WERI-Rb-1 (cell line): ENCODE measurements around the gene ZNF488.

Experiments
- DNase-seq: peaks from one replicate; pipeline ENCODE4 v3.0.0-alpha.2; 2020
- H3K27ac ChIP-seq: fragments of 250-450 bp; sonication (Bioruptor Pico); 2 replicates; pipeline ENCODE4 v1.5.1; 2020; ENCODE audit warnings: mild to moderate bottlenecking, moderate library complexity
- H3K27me3 ChIP-seq: fragments of 250-450 bp; sonication (Bioruptor Pico); 2 replicates; pipeline ENCODE4 v1.5.1; 2021; ENCODE audit warnings: mild to moderate bottlenecking, low read depth, moderate library complexity; ENCODE audit not compliant: insufficient read depth, severe bottlenecking
- H3K36me3 ChIP-seq: fragments of 250-450 bp; sonication (Bioruptor Pico); 2 replicates; pipeline ENCODE4 v1.5.1; 2020; ENCODE audit warnings: mild to moderate bottlenecking, moderate library complexity
- H3K4me3 ChIP-seq: 2 replicates; pipeline ENCODE4 v1.5.1; 2011; ENCODE audit warnings: low read depth, mild to moderate bottlenecking, control low read depth, low read length
- H3K9me3 ChIP-seq: fragments of 250-450 bp; sonication (Bioruptor Pico); 2 replicates; pipeline ENCODE4 v1.5.1; 2021; ENCODE audit warnings: mild to moderate bottlenecking, moderate library complexity; ENCODE audit not compliant: severe bottlenecking
- CTCF ChIP-seq: IDR thresholded peaks from 2 replicates; pipeline ENCODE4 v1.5.1; 2011; ENCODE audit warnings: low read depth, mild to moderate bottlenecking, control low read depth, inconsistent platforms, low read length

Gene ZNF488, protein sequence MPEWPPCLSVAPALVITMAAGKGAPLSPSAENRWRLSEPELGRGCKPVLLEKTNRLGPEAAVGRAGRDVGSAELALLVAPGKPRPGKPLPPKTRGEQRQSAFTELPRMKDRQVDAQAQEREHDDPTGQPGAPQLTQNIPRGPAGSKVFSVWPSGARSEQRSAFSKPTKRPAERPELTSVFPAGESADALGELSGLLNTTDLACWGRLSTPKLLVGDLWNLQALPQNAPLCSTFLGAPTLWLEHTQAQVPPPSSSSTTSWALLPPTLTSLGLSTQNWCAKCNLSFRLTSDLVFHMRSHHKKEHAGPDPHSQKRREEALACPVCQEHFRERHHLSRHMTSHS

GRCh38 chr10:47384148-47384921 is at the start of gene ZNF488:
Gene ZNF488, minus strand, starts transcription at chr10:47384293. Its CDS starts 15,464 bp downstream, at chr10:47368829.
- Histone ChIP-seq H3K4me3 (peak within 1 kb of the TSS; percentile 73), H3K27ac (peak within 1 kb of the TSS; percentile 75), H3K27me3 (no peaks in the 10 kb centered on the region), H3K9me3 (no peaks in the 10 kb centered on the region), H3K36me3 (no peaks in the 10 kb centered on the region)
- DNase-seq = peak; percentile 91
- no peak for TF ChIP-seq CTCF

GRCh38 chr10:47425813-47426419 is 41.8 kb upstream of the ZNF488 start:
- Histone ChIP-seq H3K9me3 (no peaks in the 10 kb centered on the region), H3K27ac (no peak overlapping the region), H3K4me3 (no peak overlapping the region), H3K27me3 (no peaks in the 10 kb centered on the region), H3K36me3 (no peaks in the 10 kb centered on the region)
- no peak for TF ChIP-seq CTCF
- DNase-seq = no peak

GRCh38 chr10:47424231-47424630 is 40.1 kb upstream of the ZNF488 start:
- DNase-seq = no peak
- no peaks in the 10 kb centered on the region for H3K27me3 ChIP-seq
- TF ChIP-seq CTCF = no peak
- H3K27ac ChIP-seq = no peak overlapping the region
- no peaks in the 10 kb centered on the region for H3K9me3 ChIP-seq
- H3K36me3 ChIP-seq = no peaks in the 10 kb centered on the region
- no peak overlapping the region for H3K4me3 ChIP-seq

- TF ChIP-seq CTCF = no peak
- no peaks in the 10 kb centered on the region for H3K27me3 ChIP-seq
- DNase-seq = no peak
Observed at GRCh38 chr10:47423476-47423875, 39.4 kb upstream of the ZNF488 start.

DNA sequence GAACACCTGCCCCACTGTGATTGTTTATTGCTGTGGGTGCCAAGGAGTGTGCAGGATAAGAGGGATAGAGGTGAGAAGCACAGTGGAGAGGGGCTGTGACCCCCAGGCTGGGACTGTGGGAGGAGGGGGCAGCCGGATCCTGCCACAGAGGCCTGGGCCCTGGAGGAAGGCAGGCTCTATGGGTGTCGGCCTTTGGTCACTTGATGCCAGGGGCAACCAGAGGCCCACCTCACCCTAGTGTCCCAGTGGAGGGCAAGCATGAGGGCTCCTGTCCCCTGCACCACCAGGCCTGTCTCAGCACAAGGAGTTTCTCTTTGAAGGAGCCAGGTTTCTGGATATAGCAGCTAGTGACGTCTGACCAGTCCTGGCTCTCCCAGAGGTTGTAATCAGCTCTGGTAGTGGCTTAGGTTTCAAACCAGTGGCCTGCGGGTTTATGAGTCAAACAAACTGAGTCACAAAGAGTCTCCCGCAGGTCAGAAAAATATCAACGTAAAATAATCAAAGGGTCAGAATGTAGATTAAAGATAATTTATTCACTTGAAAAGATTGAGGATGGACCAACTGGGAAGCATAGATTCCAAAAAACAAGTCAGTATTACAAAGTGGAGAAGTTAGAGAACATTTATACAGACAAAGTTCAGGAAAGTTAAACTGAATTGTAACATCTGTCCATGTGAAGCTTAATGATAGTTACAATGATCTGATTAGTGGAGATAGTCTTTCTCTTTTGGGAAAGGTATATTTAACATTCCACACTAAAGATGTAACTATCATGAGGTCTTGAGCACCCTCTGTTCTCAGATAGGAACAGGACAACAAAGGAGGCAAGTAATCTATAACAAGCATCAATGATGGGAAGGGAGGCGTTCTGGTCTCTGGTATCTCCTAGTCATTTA is 37.2 kb upstream of the ZNF488 start:
- no peak for DNase-seq
- Histone ChIP-seq H3K27me3 (no peaks in the 10 kb centered on the region), H3K36me3 (no peaks in the 10 kb centered on the region), H3K9me3 (no peaks in the 10 kb centered on the region), H3K4me3 (no peak overlapping the region), H3K27ac (no peak overlapping the region)
- TF ChIP-seq CTCF = no peak

More at GRCh38 chr10:47423476-47423875, 39.4 kb upstream of the ZNF488 start:
- no peak overlapping the region for H3K4me3 ChIP-seq
- no peaks in the 10 kb centered on the region for H3K36me3 ChIP-seq
- H3K27ac ChIP-seq = no peak overlapping the region
- no peaks in the 10 kb centered on the region for H3K9me3 ChIP-seq
